Cardiac muscle cell (in vitro differentiated cells and primary cell): ENCODE data around the gene PIAS2. TPM values are rescaled to one million over a fixed set of nuclear protein-coding genes. Genes with fewer than 3 reads are reported as not detected.

ENCODE experiments used
- DNase-seq, 2 donors: peaks; one replicate each; pipeline versions ENCODE4 v3.0.0 to v3.0.0-alpha.2; 2010 to 2017; ENCODE audit warnings: low read depth in 1 of 2, low spot score in 1 of 2
- H3K27ac ChIP-seq: fragments of 200-600 bp; sonication (generic); 2 replicates; pipeline ENCODE4 v1.5.1; 2016
- H3K27me3 ChIP-seq: fragments of 200-600 bp; sonication (generic); 2 replicates; pipeline ENCODE4 v1.6.0; 2016; ENCODE audit warnings: control low read depth
- H3K36me3 ChIP-seq: fragments of 200-600 bp; sonication (generic); 2 replicates; pipeline ENCODE4 v1.5.1; 2016; ENCODE audit warnings: control low read depth
- H3K4me1 ChIP-seq: fragments of 200-600 bp; sonication (generic); 2 replicates; pipeline ENCODE4 v1.8.1; 2017; ENCODE audit warnings: low read depth, mild to moderate bottlenecking, mixed run types
- H3K4me3 ChIP-seq: fragments of 200-600 bp; sonication (generic); 2 replicates; pipeline ENCODE4 v1.5.1; 2016; ENCODE audit warnings: mild to moderate bottlenecking
- H3K9me3 ChIP-seq: fragments of 200-600 bp; sonication (generic); 2 replicates; pipeline ENCODE4 v1.5.1; 2017; ENCODE audit warnings: low read depth, mild to moderate bottlenecking, control low read depth
- polyA plus RNA-seq: library from polyadenylated mRNA; unstranded; fragments of >200 nt; fragmentation: Nextera tagmentation; extraction: Ambion mirVana; gene quantifications from 2 replicates; pipeline ENCODE4 v1.2.1, GENCODE V29; 2016
- total RNA-seq: library from RNA; depleted of rRNA; stranded (reverse); fragments of >200 nt; gene quantifications from 2 replicates; pipeline ENCODE4 v1.2.3, GENCODE V29; 2016
- TF ChIP-seq, protein P1 (sequence below): IDR thresholded peaks from 2 replicates; pipeline ENCODE4 v1.5.1; 2012; ENCODE audit warnings: low read depth, mild to moderate bottlenecking, low read length

PIAS2 gene
- total and polyA plus RNA-seq, 2 experiments from 2014 or later = 32.3 to 37.8 TPM

DNA sequence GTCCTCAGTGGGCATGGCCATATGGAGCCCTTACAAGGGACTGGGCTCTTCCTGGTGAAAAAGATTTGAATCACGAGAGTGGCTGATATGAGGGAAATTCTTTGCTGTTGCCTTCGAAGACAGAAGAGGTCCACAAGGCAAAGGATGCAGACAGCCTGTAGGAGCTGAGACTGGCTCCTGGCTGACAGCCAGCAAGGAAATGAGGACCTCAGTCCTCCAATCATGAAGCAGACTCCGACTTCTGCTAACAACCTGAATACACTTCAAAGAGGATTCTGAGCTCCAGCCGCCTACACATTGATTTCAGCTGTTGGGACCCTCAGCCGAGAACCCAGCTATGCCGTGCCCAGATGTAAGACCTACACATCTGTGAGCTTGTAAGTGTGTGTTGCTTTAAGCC lies 157.4 kb downstream of the PIAS2 start:
- TF ChIP-seq, protein P1, sequence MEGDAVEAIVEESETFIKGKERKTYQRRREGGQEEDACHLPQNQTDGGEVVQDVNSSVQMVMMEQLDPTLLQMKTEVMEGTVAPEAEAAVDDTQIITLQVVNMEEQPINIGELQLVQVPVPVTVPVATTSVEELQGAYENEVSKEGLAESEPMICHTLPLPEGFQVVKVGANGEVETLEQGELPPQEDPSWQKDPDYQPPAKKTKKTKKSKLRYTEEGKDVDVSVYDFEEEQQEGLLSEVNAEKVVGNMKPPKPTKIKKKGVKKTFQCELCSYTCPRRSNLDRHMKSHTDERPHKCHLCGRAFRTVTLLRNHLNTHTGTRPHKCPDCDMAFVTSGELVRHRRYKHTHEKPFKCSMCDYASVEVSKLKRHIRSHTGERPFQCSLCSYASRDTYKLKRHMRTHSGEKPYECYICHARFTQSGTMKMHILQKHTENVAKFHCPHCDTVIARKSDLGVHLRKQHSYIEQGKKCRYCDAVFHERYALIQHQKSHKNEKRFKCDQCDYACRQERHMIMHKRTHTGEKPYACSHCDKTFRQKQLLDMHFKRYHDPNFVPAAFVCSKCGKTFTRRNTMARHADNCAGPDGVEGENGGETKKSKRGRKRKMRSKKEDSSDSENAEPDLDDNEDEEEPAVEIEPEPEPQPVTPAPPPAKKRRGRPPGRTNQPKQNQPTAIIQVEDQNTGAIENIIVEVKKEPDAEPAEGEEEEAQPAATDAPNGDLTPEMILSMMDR = no peak
- no peak for DNase-seq
- peaks cover 82% of the 10 kb centered on the region for H3K27me3 ChIP-seq

DNA sequence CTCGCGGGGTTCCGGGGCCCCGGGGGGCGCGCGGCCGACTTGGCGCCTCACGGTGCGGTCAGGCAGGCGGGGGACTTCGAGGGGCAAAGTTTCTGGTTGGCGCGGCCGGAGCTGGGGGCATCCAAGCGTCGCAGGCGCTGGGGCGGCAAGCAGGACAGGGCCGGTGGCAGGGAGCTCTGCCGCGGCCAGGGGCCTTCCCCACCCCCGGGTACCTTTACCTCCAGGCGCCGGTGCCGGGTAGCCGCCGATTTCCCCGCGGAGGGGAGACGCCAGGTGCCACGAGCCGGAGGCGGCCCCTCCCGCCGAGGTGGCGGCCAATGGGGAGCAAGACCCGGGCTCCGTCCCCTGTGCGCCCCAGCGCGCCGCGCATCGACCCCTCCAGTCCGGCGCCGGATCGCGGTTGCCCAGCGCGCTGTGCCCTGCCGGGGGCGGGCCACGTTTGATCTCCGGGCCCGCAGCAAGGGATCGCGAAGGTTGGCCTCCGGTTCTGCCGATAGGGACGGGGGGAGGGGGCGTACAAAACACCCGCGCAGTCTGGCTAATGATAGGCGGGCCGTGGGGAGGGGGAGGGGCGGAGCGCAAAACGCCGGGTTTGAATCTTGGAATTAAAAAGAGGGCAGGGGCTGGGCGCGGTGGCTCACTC lies 160.6 kb downstream of the PIAS2 start, which contains the start of gene ST8SIA5:
Gene ST8SIA5 (minus strand): TSS at position 495 of the 643 bp plus-strand sequence. CDS start 545 bp downstream, outside the sequence.
- TF ChIP-seq, protein P1 = no peak
- H3K9me3 ChIP-seq = no peaks in the 10 kb centered on the region
- H3K27ac ChIP-seq = no peak within 1 kb of the TSS
- H3K36me3 ChIP-seq = no peaks in the 10 kb centered on the region
- peak in 1 of 2 donors; percentile 47 for DNase-seq
- peaks cover 8% of the 10 kb centered on the region for H3K4me1 ChIP-seq
- H3K27me3 ChIP-seq = peaks cover 94% of the 10 kb centered on the region
- peak within 1 kb of the TSS; percentile 45 for H3K4me3 ChIP-seq

More for the DNA sequence above, 157.4 kb downstream of the PIAS2 start:
- peaks cover 8% of the 10 kb centered on the region for H3K4me1 ChIP-seq
- H3K4me3 ChIP-seq = no peak overlapping the region
- H3K9me3 ChIP-seq = no peaks in the 10 kb centered on the region
- no peak overlapping the region for H3K27ac ChIP-seq
- H3K36me3 ChIP-seq = no peaks in the 10 kb centered on the region

DNA sequence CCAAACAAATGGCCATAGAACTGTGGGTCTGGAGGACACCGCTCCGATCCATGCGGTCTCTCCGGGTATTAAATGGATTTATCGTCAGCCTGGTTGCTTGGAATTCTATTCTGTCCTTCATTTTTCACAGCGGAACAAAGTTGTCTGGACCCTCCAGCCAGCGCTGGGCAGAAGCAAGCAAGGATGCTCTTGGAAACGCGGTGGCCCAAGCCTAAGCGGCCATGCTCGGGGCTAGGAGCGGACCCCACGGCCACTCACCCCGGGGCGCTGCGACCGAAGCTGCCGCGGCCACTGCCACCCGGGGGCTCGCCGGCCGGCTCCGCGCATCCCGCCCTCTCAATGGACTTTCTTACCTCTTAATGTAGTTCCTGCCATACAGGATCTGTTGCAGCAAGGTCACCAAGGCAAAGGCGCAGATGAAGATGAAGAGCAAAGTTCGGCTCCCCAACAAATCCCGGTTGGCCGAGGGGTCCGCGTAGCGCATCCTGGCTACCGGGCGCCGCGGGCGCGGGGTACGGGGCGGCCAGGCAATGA lies 161.2 kb downstream of the PIAS2 start:
- TF ChIP-seq, protein P1 = no peak
- H3K4me3 ChIP-seq = peak overlapping the region; percentile 45
- H3K36me3 ChIP-seq = no peaks in the 10 kb centered on the region
- H3K27ac ChIP-seq = no peak overlapping the region
- DNase-seq = no peak
- peaks cover 88% of the 10 kb centered on the region for H3K27me3 ChIP-seq
- peaks cover 8% of the 10 kb centered on the region for H3K4me1 ChIP-seq
- no peaks in the 10 kb centered on the region for H3K9me3 ChIP-seq

DNA sequence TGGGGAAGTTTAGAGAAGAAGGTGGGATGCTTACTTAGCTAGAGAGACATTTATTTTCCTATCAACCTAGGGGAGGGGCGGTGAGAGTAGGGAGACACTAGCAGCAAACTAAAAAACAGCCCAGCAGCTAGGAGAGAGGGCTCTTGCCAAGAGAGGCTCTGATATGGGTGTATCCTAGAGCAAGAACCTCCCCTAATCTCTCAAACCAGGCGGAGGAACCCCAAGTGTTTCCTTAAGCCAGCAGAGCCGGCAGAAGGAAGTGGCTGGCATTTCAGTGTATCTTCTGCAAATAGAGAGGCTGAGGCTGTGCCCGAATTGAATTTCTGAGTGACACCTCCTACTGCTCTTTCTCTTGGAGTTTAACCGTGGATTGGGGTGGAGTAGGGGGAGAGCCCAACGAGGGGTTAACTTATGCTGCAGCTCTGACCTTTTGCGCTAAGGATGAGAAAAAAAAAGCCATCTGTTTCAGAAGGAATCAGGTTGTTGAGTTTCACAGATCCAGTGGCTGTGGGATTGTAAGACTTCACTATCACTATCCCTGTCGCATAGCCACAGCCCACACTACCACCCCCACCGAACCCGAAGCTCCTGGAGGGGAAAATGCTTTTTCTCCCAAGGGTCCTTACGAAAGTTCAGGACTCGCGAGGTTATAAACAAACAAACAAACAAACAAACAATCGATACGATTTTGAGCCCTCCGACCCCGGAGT lies 161.8 kb downstream of the PIAS2 start:
- Histone ChIP-seq H3K9me3 (no peaks in the 10 kb centered on the region), H3K27me3 (peaks cover 84% of the 10 kb centered on the region), H3K4me3 (no peak overlapping the region), H3K4me1 (peaks cover 8% of the 10 kb centered on the region), H3K27ac (no peak overlapping the region), H3K36me3 (no peaks in the 10 kb centered on the region)
- no peak for DNase-seq
- TF ChIP-seq, protein P1 = no peak

DNA sequence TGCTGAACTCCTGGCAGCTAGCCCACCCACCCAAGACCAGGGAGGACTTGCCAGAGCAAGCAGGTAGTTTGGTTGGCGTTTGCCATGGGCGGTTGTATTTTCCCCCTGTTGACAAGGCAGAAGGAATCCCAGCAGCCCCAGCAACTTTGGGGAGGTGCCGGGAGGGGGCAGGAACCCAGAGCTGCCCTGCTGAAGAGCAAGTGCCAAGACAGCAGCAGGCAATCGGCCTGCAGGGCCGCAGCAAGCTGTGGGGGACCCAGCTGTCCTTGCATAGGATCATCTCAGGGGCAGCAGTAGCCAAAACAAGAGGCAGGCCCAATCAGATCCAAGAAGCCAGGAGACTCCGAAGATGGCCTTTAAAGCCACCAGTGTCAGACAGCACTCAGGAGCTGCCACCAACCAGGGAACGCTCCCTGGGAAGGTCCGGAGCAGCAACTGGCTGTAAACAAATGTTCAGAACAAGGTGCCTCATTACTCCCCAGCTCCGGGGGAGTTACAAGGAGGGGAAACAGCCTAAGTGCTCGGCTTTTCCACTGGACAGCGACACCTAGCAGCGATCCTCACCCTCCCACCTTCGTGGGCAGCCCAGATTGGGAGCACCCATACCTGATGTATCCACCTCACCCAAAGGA lies 162.5 kb downstream of the PIAS2 start:
- no peak overlapping the region for H3K4me3 ChIP-seq
- no peak overlapping the region for H3K27ac ChIP-seq
- H3K9me3 ChIP-seq = no peaks in the 10 kb centered on the region
- TF ChIP-seq, protein P1 = no peak
- peak in 1 of 2 donors; percentile 42 for DNase-seq
- H3K27me3 ChIP-seq = peaks cover 79% of the 10 kb centered on the region
- H3K4me1 ChIP-seq = peaks cover 8% of the 10 kb centered on the region
- H3K36me3 ChIP-seq = no peaks in the 10 kb centered on the region
